GM10847 (cell line): Measurements from ENCODE around the gene MARK1.

Experiments
- POLR2A ChIP-seq: IDR thresholded peaks from 2 replicates; pipeline ENCODE4 v1.6.1; 2011; ENCODE audit not compliant: insufficient read length; ENCODE audit errors: extremely low read depth

Gene MARK1

DNA sequence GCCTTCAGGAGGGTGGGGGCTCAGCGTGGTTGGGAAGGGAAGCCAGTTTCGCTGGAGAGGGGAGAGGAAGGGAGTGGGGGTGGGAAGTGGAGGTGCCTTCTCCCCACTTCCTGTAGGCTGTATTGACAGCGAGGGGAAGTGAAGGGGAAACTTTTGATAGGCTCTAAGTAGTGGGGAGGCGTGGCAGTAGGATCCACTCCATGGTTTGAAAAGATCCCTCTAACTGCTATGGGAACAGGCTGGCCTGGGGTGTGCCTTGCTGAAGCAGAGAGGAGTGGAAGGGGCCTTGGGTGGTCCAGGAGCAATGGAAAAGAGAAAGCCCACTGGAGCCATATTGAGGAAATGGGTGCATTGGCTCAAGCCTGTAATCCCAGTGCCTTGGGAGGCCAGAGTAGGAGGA is 182.4 kb downstream of the MARK1 start:
- TF ChIP-seq POLR2A: no peak

GRCh38 chr1:220711056-220711809 is 183.3 kb downstream of the MARK1 start:
- TF ChIP-seq POLR2A: no peak
